Liver (tissue), 9 donors: Measurements from ENCODE around the gene SEC31A. TPM values are rescaled to one million over a fixed set of nuclear protein-coding genes. Genes with fewer than 3 reads are reported as not detected.

Experiments
- DNase-seq: peaks from one replicate; pipeline ENCODE4 v3.0.0-alpha.2; 2017; ENCODE audit warnings: low spot score
- H3K27ac ChIP-seq, 2 donors: one replicate each; pipeline ENCODE4 v1.7.0; 2013; ENCODE audit warnings: inconsistent platforms in 2 of 2, low read length in 2 of 2, control low read depth in 1 of 2, low read depth in 1 of 2, mild to moderate bottlenecking in 1 of 2
- H3K27me3 ChIP-seq, 4 donors: one replicate each; pipeline versions ENCODE4 v1.6.1 to v1.7.0; 2013; ENCODE audit warnings: low read length in 3 of 4, inconsistent platforms in 1 of 4, mild to moderate bottlenecking in 1 of 4, moderate library complexity in 1 of 4; ENCODE audit not compliant: control insufficient read depth in 4 of 4, insufficient read depth in 4 of 4
- H3K36me3 ChIP-seq, 4 donors: one replicate each; pipeline versions ENCODE4 v1.6.1 to v1.7.0; 2013; ENCODE audit warnings: low read length in 3 of 4, mild to moderate bottlenecking in 3 of 4, low read depth in 1 of 4, moderate library complexity in 1 of 4; ENCODE audit not compliant: control insufficient read depth in 4 of 4, insufficient read depth in 3 of 4
- H3K4me1 ChIP-seq, 4 donors: one replicate each; pipeline versions ENCODE4 v1.6.1 to v1.7.0; 2013; ENCODE audit warnings: low read length in 3 of 4, mild to moderate bottlenecking in 3 of 4, moderate library complexity in 1 of 4; ENCODE audit not compliant: control insufficient read depth in 4 of 4, insufficient read depth in 4 of 4
- H3K4me3 ChIP-seq, 3 donors: one replicate each; pipeline versions ENCODE4 v1.6.1 to v1.7.0; 2013; ENCODE audit warnings: low read length in 3 of 3, control low read depth in 1 of 3, low read depth in 1 of 3, mild to moderate bottlenecking in 1 of 3
- H3K9ac ChIP-seq, 2 donors: one replicate each; pipeline ENCODE4 v1.7.0; 2013; ENCODE audit warnings: low read length in 2 of 2, mild to moderate bottlenecking in 2 of 2, moderate library complexity in 2 of 2, control low read depth in 1 of 2, low read depth in 1 of 2
- H3K9me3 ChIP-seq, 4 donors: one replicate each; pipeline versions ENCODE4 v1.6.1 to v1.7.0; 2013; ENCODE audit warnings: low read length in 3 of 4; ENCODE audit not compliant: control insufficient read depth in 4 of 4
- ATF3 ChIP-seq: IDR thresholded peaks from 2 replicates; pipeline ENCODE4 v1.6.1; 2016; ENCODE audit warnings: antibody characterized with exemption
- CTCF ChIP-seq: fragments of 150-350 bp; IDR thresholded peaks from 2 replicates; pipeline ENCODE4 v1.5.1; 2017; ENCODE audit warnings: improper control_type of control experiment, low read depth, low read length; ENCODE audit not compliant: missing input control
- EGR1 ChIP-seq, 2 donors: IDR thresholded peaks; 2 replicates each; pipeline ENCODE4 v1.6.1; 2016 to 2018; ENCODE audit warnings: antibody characterized with exemption in 2 of 2, low read depth in 2 of 2
- FOXA2 ChIP-seq: IDR thresholded peaks from 2 replicates; pipeline ENCODE4 v1.6.1; 2016; ENCODE audit warnings: antibody characterized with exemption
- GABPA ChIP-seq, 2 donors: IDR thresholded peaks in 1 of 2; conservative IDR thresholded peaks in 1 of 2; 2 replicates each; pipeline ENCODE4 v1.6.1; 2016; ENCODE audit warnings: antibody characterized with exemption in 2 of 2, mild to moderate bottlenecking in 1 of 2, moderate library complexity in 1 of 2
- HNF4A ChIP-seq, 2 donors: conservative IDR thresholded peaks; 2 replicates each; pipeline ENCODE4 v1.6.1; 2016; ENCODE audit warnings: antibody characterized with exemption in 2 of 2, mild to moderate bottlenecking in 2 of 2
- HNF4G ChIP-seq: IDR thresholded peaks from 2 replicates; pipeline ENCODE4 v1.6.1; 2016; ENCODE audit warnings: antibody characterized with exemption
- JUND ChIP-seq, 2 donors: IDR thresholded peaks; 2 replicates each; pipeline ENCODE4 v1.6.1; 2016; ENCODE audit warnings: antibody characterized with exemption in 2 of 2
- NR2F2 ChIP-seq: IDR thresholded peaks from 2 replicates; pipeline ENCODE4 v1.6.1; 2016; ENCODE audit warnings: antibody characterized with exemption
- RAD21 ChIP-seq, 2 donors: IDR thresholded peaks; 2 replicates each; pipeline ENCODE4 v1.6.1; 2016; ENCODE audit warnings: antibody characterized with exemption in 2 of 2, mild to moderate bottlenecking in 2 of 2
- YY1 ChIP-seq: IDR thresholded peaks from 2 replicates; pipeline ENCODE4 v1.6.1; 2016; ENCODE audit warnings: antibody characterized with exemption, mild to moderate bottlenecking
- ZBTB33 ChIP-seq: IDR thresholded peaks from 2 replicates; pipeline ENCODE4 v1.6.1; 2016; ENCODE audit warnings: antibody characterized with exemption
- WGBS: extraction: QIAGEN DNeasy Blood & Tissue Kit; methylation state at CpG from one replicate; pipeline ENCODE4 v1.1.7; 2013; 5-methylcytosine and 5-hydroxymethylcytosine counted together
- polyA plus RNA-seq, 2 donors: library from polyadenylated mRNA; stranded (reverse) in 1 of 2; unstranded in 1 of 2; fragments of 200-250 nt in 1 of 2; fragments of >200 nt in 1 of 2; fragmentation: Nextera tagmentation in 1 of 2; extraction: Ambion mirVana in 1 of 2; gene quantifications; one replicate each; pipeline versions ENCODE4 v1.2.1 to v1.2.3, GENCODE V29; 2013 to 2015
- total RNA-seq, 2 donors: library from RNA; depleted of rRNA; stranded (reverse); fragments of >200 nt; gene quantifications; one replicate each; pipeline ENCODE4 v1.2.3, GENCODE V29; 2014
- TF ChIP-seq, protein P1 (sequence below): IDR thresholded peaks from 2 replicates; pipeline ENCODE4 v1.6.1; 2016; ENCODE audit warnings: antibody characterized with exemption
- TF ChIP-seq, protein P2 (sequence below): IDR thresholded peaks from 2 replicates; pipeline ENCODE4 v1.6.1; 2016; ENCODE audit warnings: antibody characterized with exemption, mild to moderate bottlenecking
- donor health status: healthy.
- donor health status: healthy.
- donor health status: healthy.
- donor health status: healthy.
- donor health status: healthy.

SEC31A gene
- total and polyA plus RNA-seq, 4 donors = 79.9 to 204 (median 88.9) TPM

DNA sequence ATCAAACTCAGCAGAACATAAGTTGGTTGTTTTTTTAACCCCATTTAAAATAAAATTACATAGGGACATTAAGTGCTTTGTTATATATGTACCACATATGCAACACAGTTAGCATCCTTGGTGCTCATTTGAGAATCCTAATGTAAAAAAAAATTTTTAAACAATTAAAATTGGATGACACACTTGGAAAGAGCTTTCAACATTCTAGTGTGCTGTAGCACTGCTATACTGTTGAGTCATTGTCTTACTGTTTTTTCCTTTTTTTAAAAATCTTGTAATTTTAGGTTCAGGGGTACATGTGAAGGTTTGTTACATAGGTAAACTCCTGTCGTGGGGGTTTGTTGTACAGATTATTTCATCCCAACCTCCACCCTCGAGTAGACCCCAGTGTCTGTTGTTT, 22.4 kb upstream of the SEC31A start:
- WGBS = 49% methylated on average over 2 of the region's 2 CpGs
- H3K27ac ChIP-seq = no peak overlapping the region
- no peak for DNase-seq
- no peaks in the 10 kb centered on the region for H3K9me3 ChIP-seq
- no peak overlapping the region for H3K4me3 ChIP-seq
- TF ChIP-seq, protein P1, sequence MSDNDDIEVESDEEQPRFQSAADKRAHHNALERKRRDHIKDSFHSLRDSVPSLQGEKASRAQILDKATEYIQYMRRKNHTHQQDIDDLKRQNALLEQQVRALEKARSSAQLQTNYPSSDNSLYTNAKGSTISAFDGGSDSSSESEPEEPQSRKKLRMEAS = no peak
- TF ChIP-seq, protein P2, sequence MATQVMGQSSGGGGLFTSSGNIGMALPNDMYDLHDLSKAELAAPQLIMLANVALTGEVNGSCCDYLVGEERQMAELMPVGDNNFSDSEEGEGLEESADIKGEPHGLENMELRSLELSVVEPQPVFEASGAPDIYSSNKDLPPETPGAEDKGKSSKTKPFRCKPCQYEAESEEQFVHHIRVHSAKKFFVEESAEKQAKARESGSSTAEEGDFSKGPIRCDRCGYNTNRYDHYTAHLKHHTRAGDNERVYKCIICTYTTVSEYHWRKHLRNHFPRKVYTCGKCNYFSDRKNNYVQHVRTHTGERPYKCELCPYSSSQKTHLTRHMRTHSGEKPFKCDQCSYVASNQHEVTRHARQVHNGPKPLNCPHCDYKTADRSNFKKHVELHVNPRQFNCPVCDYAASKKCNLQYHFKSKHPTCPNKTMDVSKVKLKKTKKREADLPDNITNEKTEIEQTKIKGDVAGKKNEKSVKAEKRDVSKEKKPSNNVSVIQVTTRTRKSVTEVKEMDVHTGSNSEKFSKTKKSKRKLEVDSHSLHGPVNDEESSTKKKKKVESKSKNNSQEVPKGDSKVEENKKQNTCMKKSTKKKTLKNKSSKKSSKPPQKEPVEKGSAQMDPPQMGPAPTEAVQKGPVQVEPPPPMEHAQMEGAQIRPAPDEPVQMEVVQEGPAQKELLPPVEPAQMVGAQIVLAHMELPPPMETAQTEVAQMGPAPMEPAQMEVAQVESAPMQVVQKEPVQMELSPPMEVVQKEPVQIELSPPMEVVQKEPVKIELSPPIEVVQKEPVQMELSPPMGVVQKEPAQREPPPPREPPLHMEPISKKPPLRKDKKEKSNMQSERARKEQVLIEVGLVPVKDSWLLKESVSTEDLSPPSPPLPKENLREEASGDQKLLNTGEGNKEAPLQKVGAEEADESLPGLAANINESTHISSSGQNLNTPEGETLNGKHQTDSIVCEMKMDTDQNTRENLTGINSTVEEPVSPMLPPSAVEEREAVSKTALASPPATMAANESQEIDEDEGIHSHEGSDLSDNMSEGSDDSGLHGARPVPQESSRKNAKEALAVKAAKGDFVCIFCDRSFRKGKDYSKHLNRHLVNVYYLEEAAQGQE = no peak
- TF ChIP-seq EGR1 (IDR thresholded peaks at IDR 0.05; ENCODE audit: low read depth in 2 of 2) = no peak
- H3K27me3 ChIP-seq = no peaks in the 10 kb centered on the region
- peaks cover 0 to 4% (median 0%) of the 10 kb centered on the region in 4 donors for H3K4me1 ChIP-seq
- H3K36me3 ChIP-seq = peaks cover 2 to 22% (median 8%) of the 10 kb centered on the region in 4 donors
- H3K9ac ChIP-seq = no peak overlapping the region

DNA sequence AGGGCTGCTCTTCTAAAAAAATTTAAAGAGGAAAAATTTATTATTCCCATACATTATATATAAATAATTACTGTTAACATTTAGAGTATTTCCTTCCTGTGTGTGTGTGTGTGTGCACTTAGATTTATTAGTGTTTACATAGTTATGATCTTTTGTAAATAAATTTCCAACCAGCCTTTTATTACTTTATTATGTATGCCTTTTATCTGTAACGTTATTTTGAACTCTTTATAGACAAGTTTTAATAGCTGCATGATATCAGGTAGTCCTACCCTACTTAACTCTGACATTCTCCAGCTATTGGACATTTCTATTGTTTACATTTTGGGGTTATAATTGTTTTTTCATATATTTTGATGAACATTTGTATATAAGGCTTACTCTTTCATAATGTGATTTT, 18.4 kb upstream of the SEC31A start:
- Histone ChIP-seq H3K27ac (no peak overlapping the region), H3K4me1 (peaks cover 0 to 4% (median 0%) of the 10 kb centered on the region in 4 donors), H3K9ac (no peak overlapping the region), H3K27me3 (no peaks in the 10 kb centered on the region), H3K36me3 (peaks cover 0 to 21% (median 6%) of the 10 kb centered on the region in 4 donors), H3K9me3 (no peaks in the 10 kb centered on the region), H3K4me3 (no peak overlapping the region)
- TF ChIP-seq GABPA (IDR thresholded peaks at IDR 0.05 in 1 of 2, conservative IDR thresholded peaks at IDR 0.05 in 1 of 2) (no peak), ZBTB33 (no peak), RAD21 (IDR thresholded peaks at IDR 0.05) (no peak), NR2F2 (no peak)
- 81% methylated on average over 1 of the region's 1 CpG for WGBS
- no peak for DNase-seq

DNA sequence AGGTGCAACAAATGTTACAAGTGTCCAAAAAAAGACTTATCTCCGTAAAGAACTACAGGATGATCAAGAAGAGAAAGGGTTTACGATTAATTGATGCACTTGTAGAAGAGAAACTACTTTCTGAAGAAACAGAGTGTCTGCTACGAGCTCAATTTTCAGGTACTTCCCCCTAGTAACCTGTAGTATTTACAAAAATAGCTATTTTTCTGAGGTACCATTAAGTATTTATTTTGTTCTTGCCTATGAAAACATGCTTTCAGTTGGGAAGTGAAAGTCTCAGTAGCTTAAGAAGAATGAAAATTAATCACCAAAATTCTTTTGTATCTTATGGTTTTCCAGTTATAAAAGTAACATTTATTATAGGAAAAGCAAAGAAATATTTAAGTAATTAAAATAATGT, 15.5 kb upstream of the SEC31A start:
- Histone ChIP-seq H3K9me3 (no peaks in the 10 kb centered on the region), H3K4me3 (no peak overlapping the region), H3K4me1 (peaks cover 0 to 8% (median 3%) of the 10 kb centered on the region in 4 donors), H3K27ac (no peak overlapping the region), H3K36me3 (peaks cover 0 to 21% (median 5%) of the 10 kb centered on the region in 4 donors), H3K27me3 (no peaks in the 10 kb centered on the region), H3K9ac (no peak overlapping the region)
- 97% methylated on average over 3 of the region's 3 CpGs for WGBS
- TF ChIP-seq HNF4A (conservative IDR thresholded peaks at IDR 0.05) = no peak
- no peak for TF ChIP-seq ATF3
- TF ChIP-seq RAD21 (IDR thresholded peaks at IDR 0.05) = no peak
- TF ChIP-seq EGR1 (IDR thresholded peaks at IDR 0.05; ENCODE audit: low read depth in 2 of 2) = no peak
- TF ChIP-seq NR2F2 = no peak
- no peak for TF ChIP-seq JUND (IDR thresholded peaks at IDR 0.05)
- TF ChIP-seq YY1 = no peak
- no peak for TF ChIP-seq CTCF
- no peak for TF ChIP-seq FOXA2
- no peak for TF ChIP-seq HNF4G
- no peak for DNase-seq
